Measurements from ENCODE around the gene NUCB1.
"Not testable (repeated sequence)": the region's sequence is repeated elsewhere in the genome, so short reads cannot be mapped to it uniquely, and the experiment has no call there.

The NUCB1 gene

GRCh38 chr19:48897181-48897580, 2.9 kb upstream of the NUCB1 start:
- Histone ChIP-seq H3K27ac (ENCODE audit: low read length) (no peak overlapping the region), H3K4me1 (ENCODE audit: insufficient read depth, low read length) (no peaks in the 10 kb centered on the region), H3K9ac (ENCODE audit: low read depth, low read length) (no peak overlapping the region), H3K27me3 (ENCODE audit: insufficient read depth, low read length) (no peaks in the 10 kb centered on the region), H3K9me3 (ENCODE audit: insufficient read depth, low read depth, low read length) (no peaks in the 10 kb centered on the region), H3K36me3 (ENCODE audit: insufficient read depth, low read depth, low read length) (peaks cover 5% of the 10 kb centered on the region; the same call in 1 of the 2 replicates), H3K4me3 (ENCODE audit: low read length) (no peak overlapping the region)

GRCh38 chr19:48899386-48899749, 744 bp upstream of the NUCB1 start:
- H3K4me3 ChIP-seq (ENCODE audit: low read length), result peak overlapping the region; percentile 85
- H3K27me3 ChIP-seq (ENCODE audit: insufficient read depth, low read length); H3K4me1 ChIP-seq (ENCODE audit: insufficient read depth, low read length); H3K36me3 ChIP-seq (ENCODE audit: insufficient read depth, low read depth, low read length); H3K9me3 ChIP-seq (ENCODE audit: insufficient read depth, low read depth, low read length); H3K9ac ChIP-seq (ENCODE audit: low read depth, low read length); H3K27ac ChIP-seq (ENCODE audit: low read length): not testable (repeated sequence)

- Histone ChIP-seq H3K9ac (ENCODE audit: low read depth, low read length) (peak overlapping the region; percentile 86), H3K4me3 (ENCODE audit: low read length) (peak overlapping the region; percentile 85), H3K9me3 (ENCODE audit: insufficient read depth, low read depth, low read length) (no peaks in the 10 kb centered on the region), H3K36me3 (ENCODE audit: insufficient read depth, low read depth, low read length) (peaks cover 21% of the 10 kb centered on the region), H3K27me3 (ENCODE audit: insufficient read depth, low read length) (no peaks in the 10 kb centered on the region), H3K4me1 (ENCODE audit: insufficient read depth, low read length) (no peaks in the 10 kb centered on the region), H3K27ac (ENCODE audit: low read length) (no peak overlapping the region)
Observed at GRCh38 chr19:48900477-48901406, 630 bp downstream of the NUCB1 start.

GRCh38 chr19:48902291-48902690, 2.2 kb downstream of the NUCB1 start:
- H3K4me1 ChIP-seq (ENCODE audit: insufficient read depth, low read length); H3K9ac ChIP-seq (ENCODE audit: low read depth, low read length); H3K4me3 ChIP-seq (ENCODE audit: low read length); H3K27ac ChIP-seq (ENCODE audit: low read length); H3K27me3 ChIP-seq (ENCODE audit: insufficient read depth, low read length); H3K9me3 ChIP-seq (ENCODE audit: insufficient read depth, low read depth, low read length): not testable (repeated sequence)
- H3K36me3 ChIP-seq (ENCODE audit: insufficient read depth, low read depth, low read length), result peaks cover 27% of the 10 kb centered on the region

GRCh38 chr19:48903788-48904187, 3.7 kb downstream of the NUCB1 start:
- not testable (repeated sequence) for H3K4me3 ChIP-seq (ENCODE audit: low read length); H3K27ac ChIP-seq (ENCODE audit: low read length); H3K27me3 ChIP-seq (ENCODE audit: insufficient read depth, low read length); H3K4me1 ChIP-seq (ENCODE audit: insufficient read depth, low read length); H3K9me3 ChIP-seq (ENCODE audit: insufficient read depth, low read depth, low read length); H3K9ac ChIP-seq (ENCODE audit: low read depth, low read length)
- peaks cover 33% of the 10 kb centered on the region for H3K36me3 ChIP-seq (ENCODE audit: insufficient read depth, low read depth, low read length)

- H3K4me1 ChIP-seq (ENCODE audit: insufficient read depth, low read length), result no peaks in the 10 kb centered on the region
- H3K9me3 ChIP-seq (ENCODE audit: insufficient read depth, low read depth, low read length), result no peaks in the 10 kb centered on the region
- H3K4me3 ChIP-seq (ENCODE audit: low read length), result no peak overlapping the region
- H3K36me3 ChIP-seq (ENCODE audit: insufficient read depth, low read depth, low read length), result peaks cover 43% of the 10 kb centered on the region
- no peak overlapping the region for H3K9ac ChIP-seq (ENCODE audit: low read depth, low read length)
- no peak overlapping the region for H3K27ac ChIP-seq (ENCODE audit: low read length)
- no peaks in the 10 kb centered on the region for H3K27me3 ChIP-seq (ENCODE audit: insufficient read depth, low read length)
Observed at GRCh38 chr19:48905664-48906063, 5.6 kb downstream of the NUCB1 start.

- no peaks in the 10 kb centered on the region for H3K4me1 ChIP-seq (ENCODE audit: insufficient read depth, low read length)
- no peaks in the 10 kb centered on the region for H3K9me3 ChIP-seq (ENCODE audit: insufficient read depth, low read depth, low read length)
- no peak overlapping the region for H3K4me3 ChIP-seq (ENCODE audit: low read length)
- peaks cover 50% of the 10 kb centered on the region for H3K36me3 ChIP-seq (ENCODE audit: insufficient read depth, low read depth, low read length)
- H3K9ac ChIP-seq (ENCODE audit: low read depth, low read length), result no peak overlapping the region
- no peaks in the 10 kb centered on the region for H3K27me3 ChIP-seq (ENCODE audit: insufficient read depth, low read length)
- no peak overlapping the region for H3K27ac ChIP-seq (ENCODE audit: low read length)
Observed at GRCh38 chr19:48906324-48906723, 6.2 kb downstream of the NUCB1 start.

GRCh38 chr19:48907671-48908070, 7.6 kb downstream of the NUCB1 start:
- Histone ChIP-seq H3K4me3 (ENCODE audit: low read length) (no peak overlapping the region), H3K9ac (ENCODE audit: low read depth, low read length) (no peak overlapping the region), H3K4me1 (ENCODE audit: insufficient read depth, low read length) (no peaks in the 10 kb centered on the region), H3K9me3 (ENCODE audit: insufficient read depth, low read depth, low read length) (no peaks in the 10 kb centered on the region), H3K36me3 (ENCODE audit: insufficient read depth, low read depth, low read length) (peaks cover 58% of the 10 kb centered on the region), H3K27me3 (ENCODE audit: insufficient read depth, low read length) (no peaks in the 10 kb centered on the region), H3K27ac (ENCODE audit: low read length) (no peak overlapping the region)

- H3K4me3 ChIP-seq (ENCODE audit: low read length); H3K4me1 ChIP-seq (ENCODE audit: insufficient read depth, low read length); H3K9me3 ChIP-seq (ENCODE audit: insufficient read depth, low read depth, low read length); H3K9ac ChIP-seq (ENCODE audit: low read depth, low read length); H3K27me3 ChIP-seq (ENCODE audit: insufficient read depth, low read length); H3K27ac ChIP-seq (ENCODE audit: low read length): not testable (repeated sequence)
- H3K36me3 ChIP-seq (ENCODE audit: insufficient read depth, low read depth, low read length), result peaks cover 72% of the 10 kb centered on the region
Observed at GRCh38 chr19:48909424-48910077, 9.4 kb downstream of the NUCB1 start.

GRCh38 chr19:48910803-48911202, 10.7 kb downstream of the NUCB1 start:
- H3K4me1 ChIP-seq (ENCODE audit: insufficient read depth, low read length), result no peaks in the 10 kb centered on the region
- H3K27me3 ChIP-seq (ENCODE audit: insufficient read depth, low read length), result no peaks in the 10 kb centered on the region
- H3K9me3 ChIP-seq (ENCODE audit: insufficient read depth, low read depth, low read length), result no peaks in the 10 kb centered on the region
- H3K9ac ChIP-seq (ENCODE audit: low read depth, low read length), result no peak overlapping the region
- peaks cover 69% of the 10 kb centered on the region for H3K36me3 ChIP-seq (ENCODE audit: insufficient read depth, low read depth, low read length)
- H3K4me3 ChIP-seq (ENCODE audit: low read length), result no peak overlapping the region
- H3K27ac ChIP-seq (ENCODE audit: low read length), result no peak overlapping the region

GRCh38 chr19:48913114-48913889, 13.2 kb downstream of the NUCB1 start:
- no peak overlapping the region for H3K9ac ChIP-seq (ENCODE audit: low read depth, low read length)
- peaks cover 72% of the 10 kb centered on the region for H3K36me3 ChIP-seq (ENCODE audit: insufficient read depth, low read depth, low read length)
- H3K4me3 ChIP-seq (ENCODE audit: low read length), result no peak overlapping the region
- no peaks in the 10 kb centered on the region for H3K4me1 ChIP-seq (ENCODE audit: insufficient read depth, low read length)
- no peak overlapping the region for H3K27ac ChIP-seq (ENCODE audit: low read length)
- no peaks in the 10 kb centered on the region for H3K9me3 ChIP-seq (ENCODE audit: insufficient read depth, low read depth, low read length)
- no peaks in the 10 kb centered on the region for H3K27me3 ChIP-seq (ENCODE audit: insufficient read depth, low read length)

Measured in iPS-20b (cell line).